ENCODE measurements around the gene SOWAHA.

DNA sequence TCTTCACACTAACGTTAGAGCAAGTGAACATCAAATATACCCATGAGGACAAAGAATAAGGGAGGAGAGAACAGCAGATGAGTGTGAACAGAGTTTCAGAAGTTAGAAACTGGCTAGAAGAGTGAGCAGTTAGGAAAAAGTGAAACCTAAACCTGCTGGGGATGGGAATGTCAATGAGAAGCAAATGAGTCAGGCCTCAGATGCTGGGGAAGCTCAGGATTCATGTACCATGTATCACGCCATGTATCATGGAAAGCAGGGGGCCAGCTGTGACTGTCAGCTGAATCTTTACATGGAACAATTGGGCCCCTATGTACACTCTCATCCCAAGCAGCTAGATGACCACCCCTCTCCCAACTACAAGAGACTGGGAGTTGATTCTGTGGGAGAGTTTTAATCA lies 37.0 kb downstream of the SOWAHA start:
- no peak for TF ChIP-seq CTCF (conservative IDR thresholded peaks at IDR 0.05)
- TF ChIP-seq EZH2 (IDR thresholded peaks at IDR 0.05; ENCODE audit: low read depth): no peak

Measured in PC-9 (cell line).